ENCODE measurements around the gene CCDC68. TPM values are rescaled to one million over a fixed set of nuclear protein-coding genes. Genes with fewer than 3 reads are reported as not detected.
"Not testable (repeated sequence)": the region's sequence is repeated elsewhere in the genome, so short reads cannot be mapped to it uniquely, and the experiment has no call there.

Gene CCDC68
- total and polyA plus RNA-seq, 2 experiments from 2014 or later = 0.04 to 1.3 TPM

DNA sequence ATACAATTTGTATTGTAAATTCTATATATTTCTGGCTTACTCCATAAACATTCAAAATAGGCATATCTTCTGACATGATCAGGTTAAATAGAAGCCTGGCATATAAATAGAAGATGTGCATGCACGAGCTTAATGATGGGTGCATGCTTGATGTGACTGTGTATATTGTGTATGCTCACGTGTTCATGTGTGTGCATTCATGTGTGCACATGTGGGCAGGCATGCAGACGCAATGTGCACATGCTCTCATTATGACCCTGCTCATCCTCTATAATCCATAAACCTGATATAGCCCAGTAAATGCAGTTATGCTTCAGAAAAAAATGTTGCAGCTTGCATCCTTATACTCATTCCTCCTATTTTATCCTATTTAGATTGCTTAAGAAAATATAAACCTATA, 101.8 kb downstream of the CCDC68 start:
- H3K4me1 ChIP-seq (ENCODE audit: low read depth) = no peaks in the 10 kb centered on the region
- H3K27ac ChIP-seq = no peak overlapping the region
- TF ChIP-seq, protein P1, sequence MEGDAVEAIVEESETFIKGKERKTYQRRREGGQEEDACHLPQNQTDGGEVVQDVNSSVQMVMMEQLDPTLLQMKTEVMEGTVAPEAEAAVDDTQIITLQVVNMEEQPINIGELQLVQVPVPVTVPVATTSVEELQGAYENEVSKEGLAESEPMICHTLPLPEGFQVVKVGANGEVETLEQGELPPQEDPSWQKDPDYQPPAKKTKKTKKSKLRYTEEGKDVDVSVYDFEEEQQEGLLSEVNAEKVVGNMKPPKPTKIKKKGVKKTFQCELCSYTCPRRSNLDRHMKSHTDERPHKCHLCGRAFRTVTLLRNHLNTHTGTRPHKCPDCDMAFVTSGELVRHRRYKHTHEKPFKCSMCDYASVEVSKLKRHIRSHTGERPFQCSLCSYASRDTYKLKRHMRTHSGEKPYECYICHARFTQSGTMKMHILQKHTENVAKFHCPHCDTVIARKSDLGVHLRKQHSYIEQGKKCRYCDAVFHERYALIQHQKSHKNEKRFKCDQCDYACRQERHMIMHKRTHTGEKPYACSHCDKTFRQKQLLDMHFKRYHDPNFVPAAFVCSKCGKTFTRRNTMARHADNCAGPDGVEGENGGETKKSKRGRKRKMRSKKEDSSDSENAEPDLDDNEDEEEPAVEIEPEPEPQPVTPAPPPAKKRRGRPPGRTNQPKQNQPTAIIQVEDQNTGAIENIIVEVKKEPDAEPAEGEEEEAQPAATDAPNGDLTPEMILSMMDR (IDR thresholded peaks at IDR 0.05; ENCODE audit: low read depth, low read length) = no peak
- no peaks in the 10 kb centered on the region for H3K27me3 ChIP-seq
- no peaks in the 10 kb centered on the region for H3K9me3 ChIP-seq (ENCODE audit: low read depth)
- no peak for DNase-seq (ENCODE audit: low read depth in 1 of 2, low spot score in 1 of 2)
- H3K36me3 ChIP-seq = no peaks in the 10 kb centered on the region
- no peak overlapping the region for H3K4me3 ChIP-seq

DNA sequence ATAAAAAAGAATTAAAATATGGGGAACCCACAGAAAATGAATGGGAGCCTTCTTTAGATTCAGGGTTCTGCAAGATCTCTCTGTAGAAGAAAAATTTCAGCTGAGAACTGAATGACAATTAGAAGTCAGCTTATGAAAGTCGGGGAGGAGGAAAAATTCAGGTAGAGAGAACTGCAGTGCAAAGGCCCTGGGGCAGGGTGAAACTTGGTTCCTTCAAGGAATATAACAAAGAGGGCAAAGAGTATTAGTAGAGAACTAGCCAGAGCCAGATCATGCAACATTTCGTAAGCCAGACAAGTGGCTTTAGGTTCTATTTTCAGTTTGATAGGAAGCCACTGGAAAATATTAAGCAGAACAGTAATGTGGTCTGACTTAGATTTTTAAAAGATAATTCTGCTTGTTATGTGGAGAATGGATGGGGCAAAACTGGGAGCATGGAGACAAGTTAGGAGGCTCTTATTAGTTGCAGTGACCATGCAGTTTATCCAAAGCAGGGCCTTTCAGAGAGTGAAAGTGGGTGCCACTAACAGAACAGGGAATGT, 103.1 kb downstream of the CCDC68 start:
- DNase-seq (ENCODE audit: low read depth in 1 of 2, low spot score in 1 of 2) = no peak
- no peaks in the 10 kb centered on the region for H3K4me1 ChIP-seq (ENCODE audit: low read depth)
- no peaks in the 10 kb centered on the region for H3K36me3 ChIP-seq
- no peak overlapping the region for H3K27ac ChIP-seq
- no peaks in the 10 kb centered on the region for H3K27me3 ChIP-seq
- H3K4me3 ChIP-seq = no peak overlapping the region
- TF ChIP-seq, protein P1 (IDR thresholded peaks at IDR 0.05; ENCODE audit: low read depth, low read length) = no peak
- H3K9me3 ChIP-seq (ENCODE audit: low read depth) = no peaks in the 10 kb centered on the region

DNA sequence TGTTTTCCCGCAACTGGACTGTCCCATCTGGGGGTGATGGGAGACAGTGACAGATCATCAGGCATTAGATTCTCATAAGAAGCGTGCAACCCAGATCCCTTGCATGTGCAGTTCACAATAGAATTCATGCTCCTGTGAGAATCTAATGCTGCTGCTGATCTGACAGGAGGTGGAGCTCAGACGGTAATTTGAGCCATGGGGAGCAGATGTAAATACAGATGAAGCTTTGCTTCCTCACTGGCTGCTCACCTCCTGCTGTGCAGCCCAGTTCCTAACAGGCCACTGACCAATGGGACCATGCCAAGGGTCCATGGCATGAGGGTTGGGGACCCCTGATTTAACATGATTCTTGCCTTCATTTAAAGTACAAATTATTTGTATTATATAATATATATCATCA, 104.2 kb downstream of the CCDC68 start:
- not testable (repeated sequence) for H3K9me3 ChIP-seq (ENCODE audit: low read depth); H3K27ac ChIP-seq; H3K4me1 ChIP-seq (ENCODE audit: low read depth); H3K27me3 ChIP-seq; H3K36me3 ChIP-seq; H3K4me3 ChIP-seq; DNase-seq (ENCODE audit: low read depth in 1 of 2, low spot score in 1 of 2)

DNA sequence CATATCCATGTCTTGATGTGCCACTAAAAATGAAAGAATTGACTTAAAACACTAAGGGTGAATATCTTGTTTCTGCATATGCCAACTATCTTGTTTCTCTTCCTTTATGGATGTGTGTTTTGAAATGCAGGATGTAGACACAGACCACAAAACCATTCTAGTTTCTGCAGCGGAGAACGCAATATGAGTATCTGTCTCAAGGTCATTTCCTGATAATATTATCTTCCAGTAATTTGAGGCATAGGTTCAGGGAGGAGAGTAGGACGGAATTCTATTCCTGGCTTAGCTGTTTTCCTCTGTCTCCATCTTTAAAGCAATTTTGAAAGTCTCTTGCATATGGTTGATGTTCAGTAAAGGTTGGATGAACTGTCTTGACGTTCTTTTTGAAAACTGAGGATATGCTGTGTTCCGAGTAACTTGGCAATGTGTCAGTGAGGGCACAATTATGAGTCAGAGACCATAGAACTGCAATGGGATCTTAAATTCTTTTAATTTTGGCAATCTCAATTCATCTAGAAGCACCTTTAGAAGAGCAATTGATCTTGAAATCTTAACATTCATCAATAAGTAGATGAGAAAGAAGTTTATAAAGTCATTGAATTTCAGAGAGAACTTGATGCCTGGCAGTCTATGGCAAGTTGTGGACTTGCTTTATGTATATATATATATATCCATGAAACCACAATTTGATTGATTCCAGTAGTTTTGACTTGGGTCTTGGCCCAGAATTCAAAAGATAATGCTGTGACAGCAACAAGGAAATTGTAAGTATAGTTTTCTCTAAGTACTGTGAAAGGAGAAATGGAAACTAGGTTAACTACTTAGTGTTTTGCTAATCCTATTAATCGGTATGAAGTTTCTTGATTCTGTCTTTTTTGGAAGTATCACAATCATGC, 106.2 kb downstream of the CCDC68 start:
- Histone ChIP-seq H3K27ac (no peak overlapping the region), H3K4me1 (ENCODE audit: low read depth) (no peaks in the 10 kb centered on the region), H3K27me3 (no peaks in the 10 kb centered on the region), H3K4me3 (no peak overlapping the region), H3K36me3 (no peaks in the 10 kb centered on the region), H3K9me3 (ENCODE audit: low read depth) (no peaks in the 10 kb centered on the region)
- DNase-seq (ENCODE audit: low read depth in 1 of 2, low spot score in 1 of 2) = peak in 1 of 2 donors; percentile 67
- TF ChIP-seq, protein P1 (IDR thresholded peaks at IDR 0.05; ENCODE audit: low read depth, low read length) = no peak

Other genes starting within 250 kb of the CCDC68 start
- 0.09 and 0.14 TPM in 2 replicates for gene RAB27B, start 131.0 kb downstream of the CCDC68 start, total RNA-seq
- gene RAB27B, start 131.0 kb downstream of the CCDC68 start, polyA plus RNA-seq = 0.59 and 0.71 TPM in 2 replicates

Data from cardiac muscle cell (in vitro differentiated cells and primary cell).